HUES6 (cell line): ENCODE results near the gene GRIK5.

Experiments
- H3K27ac ChIP-seq: 2 replicates; pipeline ENCODE4 v1.7.0; 2013; ENCODE audit warnings: low read depth, mild to moderate bottlenecking, low read length, inconsistent platforms
- H3K27me3 ChIP-seq: 2 replicates; pipeline ENCODE4 v1.6.1; 2013; ENCODE audit warnings: low read length; ENCODE audit not compliant: control insufficient read depth, insufficient read depth
- H3K36me3 ChIP-seq: 2 replicates; pipeline ENCODE4 v1.6.1; 2013; ENCODE audit warnings: low read length; ENCODE audit not compliant: control insufficient read depth, insufficient read depth
- H3K4me1 ChIP-seq: 2 replicates; pipeline ENCODE4 v1.6.1; 2013; ENCODE audit warnings: low read length; ENCODE audit not compliant: control insufficient read depth, insufficient read depth
- H3K4me3 ChIP-seq: 2 replicates; pipeline ENCODE4 v1.5.1; 2013; ENCODE audit warnings: low read depth, low read length
- H3K9ac ChIP-seq: one replicate; pipeline ENCODE4 v1.6.1; 2013; ENCODE audit warnings: mild to moderate bottlenecking, low read length
- H3K9me3 ChIP-seq: 2 replicates; pipeline ENCODE4 v1.6.1; 2013; ENCODE audit warnings: low read depth, low read length; ENCODE audit not compliant: control insufficient read depth, insufficient read depth

The GRIK5 gene

DNA sequence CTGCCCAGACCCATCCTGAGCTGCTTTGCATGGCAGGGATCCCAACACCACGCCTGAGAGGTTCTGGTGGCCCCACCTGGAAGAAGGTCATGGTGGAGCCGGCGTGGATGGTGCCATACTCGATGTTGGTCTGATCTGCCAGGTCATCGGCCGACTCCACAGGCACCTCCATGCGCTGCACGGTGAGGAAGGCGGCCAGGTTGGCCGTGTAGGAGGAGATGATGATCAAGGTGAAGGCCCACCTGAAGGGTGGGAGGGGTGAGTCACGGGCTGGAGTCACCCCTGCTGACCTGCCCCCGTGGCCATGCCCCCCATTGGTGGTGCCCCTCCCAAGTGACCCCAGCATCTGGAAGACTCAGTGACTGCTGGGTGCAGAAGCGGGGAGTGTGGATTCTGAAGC lies 63.4 kb downstream of the GRIK5 start:
- Histone ChIP-seq H3K36me3 (peaks cover 5% of the 10 kb centered on the region), H3K9me3 (no peaks in the 10 kb centered on the region), H3K27me3 (peaks cover 14% of the 10 kb centered on the region; the same call in 1 of the 2 replicates), H3K4me1 (no peaks in the 10 kb centered on the region), H3K9ac (no peak overlapping the region), H3K27ac (no peak overlapping the region), H3K4me3 (no peak overlapping the region)

DNA sequence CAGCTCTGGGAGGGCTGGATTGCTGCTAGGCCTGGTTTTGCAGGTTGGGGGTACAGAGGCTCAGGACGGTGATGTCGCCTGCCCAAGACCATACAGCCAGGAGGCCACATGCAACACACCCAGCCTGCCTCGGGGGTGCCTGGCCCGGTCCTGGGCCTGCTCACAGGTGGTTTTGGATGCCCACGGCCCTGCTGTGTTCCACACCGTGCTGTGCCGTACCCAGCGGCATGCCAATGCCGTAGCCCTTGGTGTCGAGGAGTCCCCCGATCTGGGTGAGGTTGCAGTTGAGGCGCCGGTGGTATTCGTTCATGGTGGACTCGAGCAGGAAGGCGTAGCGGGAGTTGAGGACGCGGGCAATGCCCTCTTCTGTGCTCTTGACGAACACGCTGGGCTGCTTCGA lies 64.5 kb downstream of the GRIK5 start:
- Histone ChIP-seq H3K9ac (no peak overlapping the region), H3K27ac (no peak overlapping the region), H3K4me1 (no peaks in the 10 kb centered on the region), H3K9me3 (no peaks in the 10 kb centered on the region), H3K27me3 (peaks cover 25% of the 10 kb centered on the region), H3K4me3 (no peak overlapping the region), H3K36me3 (peaks cover 5% of the 10 kb centered on the region)

DNA sequence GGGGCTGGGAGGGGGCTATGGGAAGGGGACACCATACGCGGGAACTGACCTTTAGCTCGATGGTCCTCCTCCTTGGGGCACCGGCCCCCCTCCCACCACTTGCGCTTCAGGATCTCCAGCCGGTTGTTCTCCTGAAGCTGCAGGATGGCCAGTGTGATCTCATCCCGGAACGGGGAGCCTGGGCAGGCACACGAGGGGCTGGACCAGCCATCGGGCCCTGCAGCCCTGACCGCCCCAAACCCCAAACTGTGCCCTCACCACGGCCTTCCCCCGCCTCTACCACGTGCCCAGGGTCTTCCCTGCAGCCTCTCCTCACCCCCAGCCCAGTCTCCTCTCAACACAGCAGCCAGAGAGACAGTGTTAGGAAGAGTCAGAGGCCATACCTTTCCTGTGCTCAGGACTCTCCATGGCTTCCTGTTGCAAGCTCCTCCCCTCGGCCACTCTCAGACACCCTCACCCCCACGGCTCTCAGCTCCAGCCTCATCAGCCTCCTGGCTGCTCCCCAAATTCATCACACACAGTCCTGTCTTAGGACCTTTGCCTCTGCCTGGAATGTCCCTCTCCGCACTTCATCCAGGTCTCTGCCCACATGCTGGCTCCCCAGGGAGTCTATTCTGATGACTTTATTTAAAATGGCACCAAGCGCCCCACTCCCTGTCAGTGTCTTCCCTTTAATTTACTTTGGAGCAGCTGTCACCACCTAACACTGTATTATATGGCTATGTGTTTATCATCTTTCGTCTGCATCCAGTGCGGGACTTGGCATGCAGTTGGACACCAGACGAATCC lies 66.3 kb downstream of the GRIK5 start:
- Histone ChIP-seq H3K9ac (no peak overlapping the region), H3K4me1 (peaks cover 7% of the 10 kb centered on the region; the same call in 1 of the 2 replicates), H3K36me3 (peaks cover 5% of the 10 kb centered on the region), H3K9me3 (no peaks in the 10 kb centered on the region), H3K27me3 (peaks cover 41% of the 10 kb centered on the region), H3K4me3 (no peak overlapping the region), H3K27ac (no peak overlapping the region)

DNA sequence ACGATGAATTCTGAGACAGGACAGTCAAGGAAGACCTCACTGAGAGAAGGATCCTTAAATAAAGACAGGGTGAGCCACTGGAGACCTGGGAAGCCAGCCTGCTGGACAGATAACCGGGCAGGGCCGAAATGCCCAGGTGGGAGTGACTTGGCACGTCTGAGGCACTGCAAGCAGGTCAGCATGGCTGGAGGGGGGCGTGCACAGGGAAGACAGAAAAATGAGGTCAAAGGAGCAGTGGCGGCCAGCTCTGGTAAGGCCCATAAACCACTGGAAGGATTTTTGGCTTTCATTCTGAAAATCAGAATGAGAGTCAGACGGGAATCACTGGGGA lies 70.2 kb downstream of the GRIK5 start:
- Histone ChIP-seq H3K27me3 (peaks cover 79% of the 10 kb centered on the region), H3K9ac (no peak overlapping the region), H3K27ac (no peak overlapping the region)

DNA sequence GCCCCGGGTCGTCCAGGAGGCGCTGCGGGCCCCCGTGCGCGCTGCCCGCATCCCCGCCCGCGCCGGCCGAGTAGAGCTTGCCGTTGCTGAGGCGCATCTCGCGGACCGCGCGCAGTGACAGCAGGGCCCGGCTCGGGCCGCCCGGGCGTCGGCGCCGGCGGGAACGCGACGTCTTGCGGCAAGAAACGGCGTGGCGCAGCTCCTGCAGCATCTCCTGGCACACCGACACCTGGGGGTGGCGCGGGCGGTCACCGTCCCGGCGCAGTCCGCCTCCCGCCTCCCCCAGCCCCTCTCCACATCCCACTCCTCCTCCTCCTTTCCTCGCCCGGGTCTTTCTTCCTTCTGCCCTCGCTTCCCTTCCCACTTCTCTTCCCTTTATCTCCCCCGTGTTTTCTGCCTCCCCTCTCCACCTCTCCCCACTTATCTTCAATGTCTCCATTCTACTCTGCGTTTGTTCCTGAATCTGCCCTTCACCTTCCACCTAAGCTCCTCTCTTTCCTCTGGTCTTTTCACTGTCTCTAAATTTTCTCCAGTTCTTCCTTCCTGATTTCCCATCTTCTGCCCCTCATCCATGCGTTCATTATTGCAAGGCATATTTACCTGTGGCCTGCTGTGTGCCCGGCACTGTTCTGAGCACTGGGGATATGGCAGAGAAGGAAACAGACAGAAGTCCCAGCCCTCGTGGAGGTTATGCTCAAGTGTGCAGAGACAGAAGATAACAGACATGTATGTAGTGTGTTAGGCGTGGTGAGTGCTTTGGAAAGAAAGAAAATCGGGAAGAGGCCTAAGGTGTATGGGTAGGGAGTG lies 70.7 kb downstream of the GRIK5 start:
- Histone ChIP-seq H3K4me1 (peaks cover 15% of the 10 kb centered on the region), H3K27me3 (peaks cover 85% of the 10 kb centered on the region), H3K27ac (no peak overlapping the region), H3K4me3 (peak overlapping the region; percentile 26), H3K9ac (no peak overlapping the region), H3K9me3 (no peaks in the 10 kb centered on the region), H3K36me3 (no peaks in the 10 kb centered on the region)

More for the DNA sequence above, 70.2 kb downstream of the GRIK5 start:
- peaks cover 15% of the 10 kb centered on the region for H3K4me1 ChIP-seq
- no peaks in the 10 kb centered on the region for H3K9me3 ChIP-seq
- no peak overlapping the region for H3K4me3 ChIP-seq
- no peaks in the 10 kb centered on the region for H3K36me3 ChIP-seq

DNA sequence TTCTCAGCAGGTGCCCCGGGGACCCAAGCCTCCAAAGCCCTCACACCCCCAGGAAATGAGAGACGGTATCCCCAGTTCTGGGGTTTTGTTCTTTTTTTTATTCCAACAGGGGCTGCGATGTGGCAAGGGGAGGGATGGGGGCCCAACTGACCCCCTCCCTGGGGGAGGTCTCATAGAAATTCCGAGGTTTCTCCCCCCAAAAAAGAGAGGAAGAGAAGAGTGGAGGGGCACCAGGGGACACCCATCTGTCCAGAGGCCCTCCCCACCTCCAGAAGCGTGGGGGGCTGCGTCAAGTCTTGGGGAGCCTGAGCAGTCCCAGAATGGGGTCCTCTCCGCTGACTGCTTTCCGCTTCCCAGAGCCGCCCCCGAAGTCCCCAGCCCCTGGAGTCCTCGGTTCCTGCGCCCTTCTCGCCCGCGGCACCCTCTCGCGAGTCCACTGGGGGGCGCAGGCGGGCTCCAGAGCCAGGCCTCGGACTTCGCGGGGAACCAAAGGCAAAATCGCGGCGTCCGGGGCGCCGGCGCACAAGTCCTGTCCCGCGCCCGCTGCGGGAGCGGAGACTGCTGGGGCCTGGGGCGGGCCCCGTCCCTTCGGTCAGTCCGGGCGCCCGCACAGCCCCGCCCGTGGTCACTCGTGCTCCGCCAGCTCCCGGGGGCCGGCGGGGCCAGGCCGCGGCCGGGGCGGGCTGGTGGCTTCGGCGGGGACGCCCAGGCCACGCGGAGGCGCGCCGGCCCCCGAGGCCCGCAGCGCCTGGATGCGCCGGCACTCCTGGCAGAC lies 71.6 kb downstream of the GRIK5 start:
- Histone ChIP-seq H3K36me3 (no peaks in the 10 kb centered on the region), H3K4me1 (peaks cover 16% of the 10 kb centered on the region), H3K27ac (no peak overlapping the region), H3K27me3 (peaks cover 93% of the 10 kb centered on the region), H3K9ac (no peak overlapping the region), H3K4me3 (peak overlapping the region; percentile 51), H3K9me3 (no peaks in the 10 kb centered on the region)

DNA sequence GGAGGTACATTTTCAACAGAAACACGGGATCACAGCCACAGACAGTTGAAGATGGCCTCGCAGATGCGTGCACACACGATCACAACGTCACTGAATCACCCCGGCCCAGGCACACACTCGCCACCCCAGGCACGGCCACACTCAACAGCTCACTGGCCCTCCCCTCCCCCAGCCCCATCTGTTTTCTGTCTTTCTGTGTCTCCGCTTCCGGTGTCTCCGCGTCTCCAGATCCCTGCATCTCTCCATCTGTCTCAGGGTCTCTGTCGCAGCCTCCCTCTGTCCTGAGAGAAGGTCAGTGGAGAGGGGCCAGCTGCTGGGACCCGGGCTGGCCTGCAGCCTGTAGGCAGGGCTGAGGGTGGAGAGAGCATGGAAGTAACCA lies 72.2 kb downstream of the GRIK5 start:
- Histone ChIP-seq H3K4me3 (peak overlapping the region; percentile 51), H3K27ac (no peak overlapping the region), H3K9me3 (no peaks in the 10 kb centered on the region), H3K36me3 (no peaks in the 10 kb centered on the region), H3K4me1 (peaks cover 20% of the 10 kb centered on the region), H3K9ac (no peak overlapping the region), H3K27me3 (peaks cover 94% of the 10 kb centered on the region)

DNA sequence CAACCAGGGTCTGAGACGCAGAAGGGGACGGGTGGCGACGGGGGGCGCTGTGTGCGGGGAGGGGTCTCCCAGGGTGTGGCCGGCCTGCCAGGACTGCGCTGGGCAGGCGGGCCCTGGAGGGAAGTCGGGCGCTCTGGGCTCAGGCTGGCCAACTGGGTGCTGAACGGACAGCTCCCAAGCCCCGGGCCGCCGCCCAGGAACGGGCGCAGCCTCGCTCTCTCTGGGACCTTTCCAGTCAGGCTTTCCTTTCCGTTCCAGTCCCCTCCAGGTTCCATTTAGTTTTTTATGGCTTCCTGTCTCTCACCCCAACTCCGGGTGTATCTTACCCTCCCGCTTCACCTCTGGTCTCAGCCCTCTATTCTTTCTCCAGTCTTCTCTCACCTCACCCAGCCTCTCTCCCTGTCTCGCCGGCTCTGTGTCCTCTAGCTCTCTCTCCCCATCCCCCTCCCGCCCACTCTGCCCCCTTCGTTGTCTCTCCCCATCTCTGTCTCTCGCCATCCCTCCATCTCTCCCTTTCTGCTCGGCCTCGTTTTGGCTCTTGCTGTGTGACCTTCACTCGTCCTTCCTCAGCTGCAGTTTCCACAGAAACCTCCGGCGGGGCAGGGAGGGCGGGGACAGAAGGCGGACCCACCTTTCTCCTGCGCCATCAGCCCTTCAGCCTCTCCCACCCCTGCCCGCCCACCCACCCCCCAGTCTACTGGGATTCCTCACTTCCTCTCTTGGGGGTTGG lies 72.7 kb downstream of the GRIK5 start:
- Histone ChIP-seq H3K9ac (no peak overlapping the region), H3K4me3 (peak overlapping the region; percentile 51), H3K9me3 (no peaks in the 10 kb centered on the region), H3K27ac (no peak overlapping the region), H3K27me3 (peaks cover 96% of the 10 kb centered on the region), H3K36me3 (no peaks in the 10 kb centered on the region), H3K4me1 (peaks cover 20% of the 10 kb centered on the region)

DNA sequence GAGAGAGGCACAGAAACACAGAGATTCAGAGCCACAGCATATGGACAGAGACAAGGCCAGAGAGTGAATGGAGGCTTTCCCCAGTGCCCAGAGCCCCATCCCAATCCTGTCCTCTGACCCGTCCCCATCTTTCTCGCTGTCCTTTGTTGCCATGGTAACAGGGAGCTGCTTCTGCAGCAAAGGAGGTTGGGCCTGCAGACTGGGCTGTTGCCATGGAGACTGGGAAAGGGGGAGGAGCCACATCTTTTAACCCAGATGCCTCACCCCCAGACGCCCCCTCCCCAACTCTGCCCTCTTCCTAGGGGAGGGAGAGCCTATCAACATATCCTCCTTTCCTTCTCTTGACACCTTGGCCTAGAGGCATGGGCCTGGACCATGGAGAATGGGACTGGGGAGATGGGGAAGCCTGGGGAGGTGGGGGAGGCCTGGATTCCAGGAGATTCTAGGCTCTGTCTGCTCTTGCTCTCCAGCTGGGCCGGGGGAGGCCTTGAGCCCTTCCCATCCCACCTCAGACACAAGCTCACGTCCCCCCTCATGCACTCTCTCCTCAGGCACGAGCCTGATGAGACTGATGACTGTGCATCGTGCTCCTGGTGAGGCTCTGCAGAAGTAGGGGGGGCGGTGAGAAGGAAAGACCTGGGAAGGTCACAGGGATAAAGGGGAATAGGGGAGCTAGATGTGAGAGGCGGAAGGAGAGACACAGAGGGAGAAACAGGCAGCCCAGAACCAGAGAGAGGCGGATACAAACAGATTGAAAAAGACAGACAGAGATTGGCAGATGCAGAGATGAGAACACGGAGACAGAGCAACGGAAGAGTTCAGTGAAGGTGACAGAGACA lies 73.8 kb downstream of the GRIK5 start:
- Histone ChIP-seq H3K9me3 (no peaks in the 10 kb centered on the region), H3K27ac (no peak overlapping the region), H3K4me3 (no peak overlapping the region), H3K4me1 (peaks cover 20% of the 10 kb centered on the region), H3K36me3 (no peaks in the 10 kb centered on the region), H3K9ac (no peak overlapping the region), H3K27me3 (peaks cover 92% of the 10 kb centered on the region)
